CD4-positive, alpha-beta T cell treated with Interleukin-15 for 1 hour (primary cell): Measurements from ENCODE around the gene CCSER1.
"Not testable (repeated sequence)": the region's sequence is repeated elsewhere in the genome, so short reads cannot be mapped to it uniquely, and the experiment has no call there.

ENCODE experiments used
- DNase-seq: peaks from one replicate; pipeline ENCODE4 v3.0.0-alpha.2; 2020

CCSER1 gene

GRCh38 chr4:91089178-91089577 lies 962.0 kb downstream of the CCSER1 start:
- DNase-seq: no peak

DNA sequence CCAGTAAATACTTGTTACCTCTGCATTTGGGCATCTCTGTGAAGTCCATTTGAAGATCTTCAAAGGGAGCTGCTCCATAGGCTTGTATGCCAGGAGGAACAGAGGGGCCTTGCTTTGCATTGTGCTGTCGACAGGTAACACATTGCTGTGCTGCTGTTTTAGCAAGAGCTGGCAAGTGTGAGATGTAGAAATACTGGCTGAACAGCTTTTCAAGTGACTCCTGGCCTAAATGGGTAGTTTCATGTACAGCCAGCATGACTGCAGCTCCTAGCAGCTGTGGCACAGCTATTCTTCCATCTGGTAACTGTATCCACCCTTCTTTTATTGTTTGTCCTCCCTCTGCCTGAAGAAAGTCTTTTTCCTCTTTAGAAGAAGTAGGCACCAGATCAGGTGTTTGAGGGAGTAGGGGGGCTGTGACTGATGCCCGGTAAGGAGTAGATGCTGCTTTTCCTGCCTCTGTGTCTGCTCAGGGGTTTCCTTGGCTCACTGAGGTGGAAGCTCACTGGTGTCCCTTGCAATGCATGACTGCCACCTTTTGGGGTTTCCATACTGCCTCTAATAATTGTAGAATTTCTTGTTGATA lies 965.3 kb downstream of the CCSER1 start:
- no peak for DNase-seq

GRCh38 chr4:91094220-91094619 lies 967.0 kb downstream of the CCSER1 start:
- DNase-seq: not testable (repeated sequence)

DNA sequence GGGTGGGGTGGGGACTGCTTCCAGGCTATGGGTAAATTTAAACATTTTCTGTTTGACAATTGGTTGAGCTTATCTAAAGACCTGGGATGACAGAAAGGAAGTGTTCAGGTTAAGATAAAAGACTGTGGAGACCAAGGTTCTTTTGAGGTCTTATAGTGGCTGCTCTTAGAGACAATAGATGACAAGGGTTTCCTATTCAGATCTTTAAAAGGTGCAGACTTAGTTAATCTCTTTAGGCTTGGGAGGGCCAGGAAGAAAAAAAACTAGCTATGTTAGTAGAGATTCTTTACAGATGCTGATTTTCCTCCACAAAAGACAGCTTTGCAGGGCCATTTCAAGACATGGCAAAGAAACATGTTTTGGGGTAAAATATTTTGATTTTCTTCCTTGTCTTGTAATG lies 972.5 kb downstream of the CCSER1 start:
- no peak for DNase-seq

GRCh38 chr4:91108751-91109150 lies 981.6 kb downstream of the CCSER1 start:
- no peak for DNase-seq

DNA sequence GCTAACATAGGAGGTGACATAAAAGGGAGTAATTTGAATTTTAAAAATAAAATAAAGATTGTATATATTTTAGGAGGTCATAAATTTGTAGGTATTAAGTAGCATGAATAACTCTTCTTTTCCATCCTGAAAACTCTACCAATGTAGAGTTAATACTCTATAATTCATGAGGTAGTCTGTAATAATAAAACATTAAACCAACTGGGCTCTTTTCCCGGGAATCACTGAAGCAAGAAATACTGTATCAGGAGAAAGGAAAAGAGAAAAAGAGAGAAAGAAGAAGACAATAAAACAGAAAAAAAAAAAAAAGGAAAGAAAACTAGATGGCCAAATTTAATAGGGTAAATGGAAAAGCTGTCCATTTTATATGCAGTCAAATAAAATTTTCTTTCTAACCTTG lies 984.4 kb downstream of the CCSER1 start:
- DNase-seq: no peak

GRCh38 chr4:91113130-91113706 lies 986.0 kb downstream of the CCSER1 start:
- no peak for DNase-seq

- no peak for DNase-seq
Observed at GRCh38 chr4:91114386-91114785, 987.2 kb downstream of the CCSER1 start.

DNA sequence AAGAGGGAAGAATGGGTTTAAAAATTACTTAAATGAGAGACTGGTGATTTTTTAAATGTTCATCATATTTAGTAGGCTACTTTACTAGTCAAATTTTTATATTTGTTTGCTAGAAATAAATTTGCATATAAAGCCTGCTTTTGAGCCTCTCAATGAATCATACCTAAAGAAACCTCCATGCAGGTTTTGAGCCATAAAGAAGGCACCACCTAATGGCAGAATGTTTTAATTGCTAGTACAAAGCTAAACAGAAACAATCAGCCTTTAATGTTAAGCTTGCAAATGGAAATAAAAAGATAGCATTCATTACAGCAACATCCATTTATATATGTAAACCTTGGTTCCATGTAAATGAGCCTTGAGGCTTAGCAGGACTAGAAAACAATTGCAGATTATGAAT lies 989.7 kb downstream of the CCSER1 start:
- no peak for DNase-seq

- no peak for DNase-seq
Observed at GRCh38 chr4:91118597-91118996, 991.4 kb downstream of the CCSER1 start.

GRCh38 chr4:91123742-91124141 lies 996.5 kb downstream of the CCSER1 start:
- DNase-seq: no peak

DNA sequence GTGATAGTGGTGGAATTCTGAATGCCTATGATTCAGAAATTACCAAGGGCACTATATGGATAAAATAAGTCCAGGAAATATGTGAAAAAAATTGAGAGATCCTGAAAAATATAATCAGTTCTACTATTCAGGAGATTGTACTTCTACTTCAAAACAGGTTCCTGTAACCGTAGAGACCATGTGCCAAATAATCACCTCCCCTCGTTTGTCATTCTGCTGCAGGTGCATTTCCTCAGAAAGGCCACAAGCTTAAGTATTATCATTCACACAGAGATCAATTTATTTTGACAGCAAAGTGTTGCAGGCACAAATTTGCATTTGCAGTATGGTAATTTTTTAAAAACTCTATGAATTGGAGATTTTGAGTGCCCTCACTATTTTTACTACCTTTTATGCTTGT lies 1000.0 kb downstream of the CCSER1 start:
- no peak for DNase-seq

DNA sequence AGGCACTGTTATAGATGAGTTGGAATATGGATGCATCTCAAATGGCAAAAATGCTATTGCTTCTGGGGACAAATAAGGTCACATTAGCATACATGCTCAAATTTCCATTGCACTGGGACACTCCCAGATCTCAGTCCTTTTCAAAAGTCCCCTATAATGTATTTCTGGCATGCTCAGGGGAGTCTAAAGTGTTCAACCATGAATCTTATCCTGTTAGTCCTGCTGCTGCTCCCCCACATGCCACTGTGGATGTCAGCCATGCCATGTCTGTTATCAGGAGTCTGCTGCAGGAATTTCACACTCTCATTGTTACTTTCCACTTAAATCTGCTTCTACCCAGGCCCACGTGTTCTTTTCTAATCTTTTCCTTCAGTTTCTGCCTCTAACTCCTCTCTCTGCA lies 1000.6 kb downstream of the CCSER1 start:
- DNase-seq: no peak

DNA sequence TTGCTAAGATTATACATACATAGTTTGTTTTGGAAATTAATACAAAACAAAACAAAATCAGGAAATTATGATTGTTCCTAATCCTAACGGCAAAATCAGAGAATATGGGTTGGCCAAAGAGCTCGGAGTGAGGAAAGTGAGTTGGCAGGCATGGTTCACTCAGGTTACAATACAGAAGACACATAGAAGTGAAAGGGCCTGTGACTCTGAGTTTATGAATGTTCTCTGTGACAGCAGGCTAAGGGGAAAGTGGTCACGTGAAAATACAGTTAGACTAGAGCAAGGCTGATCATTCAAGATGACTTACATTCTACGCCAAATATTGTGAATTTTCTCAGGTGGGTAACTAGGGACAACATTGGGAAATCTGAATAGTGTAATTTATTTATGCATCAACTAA lies 1001.3 kb downstream of the CCSER1 start:
- no peak for DNase-seq

DNA sequence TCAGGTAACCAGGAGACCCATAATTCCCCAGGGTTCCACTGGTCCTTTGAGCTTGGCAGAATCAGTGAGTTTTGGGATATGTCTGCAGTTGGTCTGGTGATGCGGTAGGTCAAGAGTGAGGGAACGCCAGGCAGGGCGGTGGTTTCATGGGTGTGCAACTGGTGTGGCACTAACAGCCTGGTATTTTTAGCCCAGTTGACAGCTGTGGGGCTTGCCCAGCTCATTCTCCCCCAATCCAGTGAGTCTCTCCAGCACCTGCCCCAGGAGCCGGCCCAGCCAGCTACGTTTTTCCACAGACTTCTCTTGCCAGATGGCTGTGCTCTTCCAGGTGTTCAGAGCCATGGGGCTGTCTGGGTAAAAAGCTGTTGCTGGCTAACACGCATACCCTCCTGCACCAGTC lies 1019.9 kb downstream of the CCSER1 start:
- no peak for DNase-seq

- DNase-seq: not testable (repeated sequence)
Observed at GRCh38 chr4:91154041-91154440, 1026.8 kb downstream of the CCSER1 start.

DNA sequence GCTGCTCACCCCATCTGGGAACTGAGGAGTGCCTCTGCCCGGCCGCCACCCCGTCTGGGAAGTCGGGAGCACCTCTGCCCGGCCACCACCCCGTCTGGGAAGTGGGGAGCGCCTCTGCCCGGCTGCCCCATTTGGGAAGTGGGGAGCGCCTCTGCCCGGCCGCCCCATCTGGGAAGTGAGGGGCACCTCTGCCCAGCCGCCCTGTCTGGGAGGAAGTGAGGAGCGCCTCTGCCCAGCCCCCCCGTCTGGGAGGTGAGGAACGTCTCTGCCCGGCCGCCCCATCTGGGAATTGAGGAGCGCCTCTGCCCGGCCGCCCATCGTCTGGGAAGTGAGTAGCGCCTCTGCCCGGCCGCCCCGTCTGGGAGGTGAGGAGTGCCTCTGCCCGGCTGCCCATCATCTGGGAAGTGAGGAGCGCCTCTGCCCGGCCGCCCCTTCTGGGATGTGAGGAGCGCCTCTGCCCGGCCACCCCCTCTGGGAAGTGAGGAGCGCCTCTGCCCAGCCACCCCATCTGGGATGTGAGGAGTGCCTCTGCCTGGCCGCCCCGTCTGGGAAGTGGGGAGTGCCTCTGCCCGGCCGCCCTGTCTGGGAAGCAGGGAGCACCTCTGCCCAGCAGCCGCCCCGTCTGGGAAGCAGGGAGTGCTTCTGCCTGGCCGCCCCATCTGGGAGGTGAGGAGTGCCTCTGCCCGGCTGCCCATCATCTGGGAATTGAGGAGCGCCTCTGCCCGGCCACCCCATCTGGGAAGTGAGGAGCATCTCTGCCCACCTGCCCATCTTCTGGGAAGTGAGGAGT lies 1040.9 kb downstream of the CCSER1 start:
- DNase-seq: not testable (repeated sequence)

DNA sequence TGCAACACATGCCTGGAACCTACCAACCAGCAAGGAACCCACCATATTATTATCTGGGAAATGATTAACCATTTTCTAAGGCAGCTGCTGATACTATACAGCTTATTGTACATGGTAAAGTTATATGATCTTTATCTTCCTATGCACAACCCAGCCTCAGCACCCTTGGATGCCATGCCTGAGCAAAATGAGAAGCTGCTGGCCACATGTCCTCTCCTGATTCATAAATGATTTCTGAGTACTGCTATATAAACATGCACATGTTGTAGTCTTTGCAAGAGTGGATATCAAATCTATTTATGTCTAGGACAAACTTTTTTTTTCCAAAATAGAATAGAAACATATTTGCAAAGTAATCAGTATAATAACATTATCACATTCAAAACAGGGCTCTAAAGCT lies 1043.6 kb downstream of the CCSER1 start:
- no peak for DNase-seq

- no peak for DNase-seq
Observed at GRCh38 chr4:91171217-91171616, 1044.0 kb downstream of the CCSER1 start.

DNA sequence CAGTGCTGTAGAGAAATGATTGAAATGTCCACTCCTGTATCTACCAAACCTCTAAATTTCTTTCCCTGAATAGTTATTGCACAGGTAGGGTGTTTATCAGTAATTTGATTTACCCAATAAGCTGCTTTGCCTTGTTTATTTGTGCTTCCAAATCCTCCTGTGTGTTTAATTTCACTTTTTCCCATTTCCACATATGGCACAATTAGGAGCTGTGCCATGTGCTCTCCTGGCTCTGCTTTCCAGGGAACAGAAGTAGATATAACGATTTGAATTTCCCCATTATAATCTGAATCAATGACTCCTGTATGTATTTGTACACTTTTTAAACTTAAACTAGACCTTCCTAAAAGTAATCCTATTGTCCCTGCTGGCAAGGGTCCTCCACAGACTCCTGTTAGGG lies 1057.9 kb downstream of the CCSER1 start:
- not testable (repeated sequence) for DNase-seq

GRCh38 chr4:91198951-91199350 lies 1071.8 kb downstream of the CCSER1 start:
- DNase-seq: no peak

DNA sequence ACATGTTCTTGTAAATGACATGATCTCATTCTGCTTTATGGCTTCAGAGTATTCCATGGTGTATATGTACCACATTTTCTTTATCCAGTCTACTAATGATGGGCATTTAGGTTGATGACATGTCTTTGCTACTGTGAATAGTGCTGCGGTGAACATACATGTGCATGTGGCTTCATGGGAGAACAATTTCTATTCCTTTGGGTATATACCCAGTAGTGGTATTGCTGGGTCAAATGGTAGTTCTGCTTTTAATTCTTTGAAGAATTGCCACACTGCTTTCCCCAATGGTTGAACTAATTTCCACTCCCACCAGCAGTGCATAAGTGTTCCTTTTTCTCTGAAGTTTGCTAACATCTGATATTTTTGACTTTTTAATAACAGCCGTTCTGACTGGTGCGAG lies 1080.3 kb downstream of the CCSER1 start:
- DNase-seq: no peak

DNA sequence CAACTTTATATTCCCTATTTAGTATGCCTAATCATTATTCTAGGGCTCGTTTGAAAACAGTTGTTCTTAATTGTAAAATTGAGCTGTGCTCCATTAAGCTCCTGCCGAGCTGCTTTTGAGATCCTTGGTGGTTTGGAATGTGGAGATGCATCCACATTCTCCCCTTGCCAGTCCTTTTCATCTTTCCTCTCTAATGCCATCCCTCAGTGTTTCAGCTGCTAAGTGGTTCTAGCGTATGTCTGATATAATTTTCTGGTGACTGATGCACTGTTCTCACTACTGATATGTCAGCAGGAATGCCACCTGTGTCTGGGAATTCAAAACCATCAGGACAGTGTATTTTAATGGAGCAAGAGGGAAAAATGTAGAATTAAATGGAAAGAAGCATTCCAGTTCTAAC lies 1085.0 kb downstream of the CCSER1 start:
- no peak for DNase-seq

- DNase-seq: not testable (repeated sequence)
Observed at GRCh38 chr4:91217831-91218403, 1090.7 kb downstream of the CCSER1 start.
